MV-4-11 (cell line): ENCODE results near the gene DPEP2NB.
"Not testable (repeated sequence)": the region's sequence is repeated elsewhere in the genome, so short reads cannot be mapped to it uniquely, and the experiment has no call there.

Experiments
- DNase-seq: peaks from one replicate; lab custom pipeline; 2025; lab: John Stamatoyannopoulos, UW

Gene DPEP2NB

GRCh38 chr16:68013440-68013839, 2.3 kb downstream of the DPEP2NB start:
- peak; percentile 18 for DNase-seq

- DNase-seq, result not testable (repeated sequence)
Observed at GRCh38 chr16:68009872-68010271, 5.8 kb downstream of the DPEP2NB start.

- no peak for DNase-seq
Observed at GRCh38 chr16:68009157-68009735, 6.5 kb downstream of the DPEP2NB start.

DNA sequence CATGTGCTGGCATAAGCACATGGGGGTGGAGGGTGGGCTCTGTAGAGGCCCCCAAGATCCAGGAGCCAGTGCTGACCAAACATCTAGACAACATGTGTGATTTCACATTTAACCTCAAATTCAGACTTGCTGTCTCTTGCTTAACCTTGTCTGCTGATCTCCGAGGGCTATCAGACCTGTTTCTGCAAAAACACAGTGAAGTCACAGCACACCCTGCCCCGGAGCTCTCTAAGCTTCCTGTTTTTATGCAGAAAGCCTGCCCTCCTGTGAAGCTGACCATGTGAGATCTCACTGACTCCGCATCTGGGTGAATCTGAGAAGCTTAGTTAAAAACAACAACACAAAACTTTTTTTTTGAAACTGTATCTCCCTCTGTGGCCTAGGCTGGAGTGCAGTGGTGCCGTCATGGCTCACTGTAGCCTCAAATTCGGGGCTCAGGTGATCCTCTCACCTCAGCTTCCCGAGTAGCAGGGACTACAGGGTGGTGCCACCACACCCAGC, 9.9 kb downstream of the DPEP2NB start:
- DNase-seq, result peak; percentile 88

- DNase-seq, result no peak
Observed at GRCh38 chr16:68005211-68005610, 10.5 kb downstream of the DPEP2NB start.

DNA sequence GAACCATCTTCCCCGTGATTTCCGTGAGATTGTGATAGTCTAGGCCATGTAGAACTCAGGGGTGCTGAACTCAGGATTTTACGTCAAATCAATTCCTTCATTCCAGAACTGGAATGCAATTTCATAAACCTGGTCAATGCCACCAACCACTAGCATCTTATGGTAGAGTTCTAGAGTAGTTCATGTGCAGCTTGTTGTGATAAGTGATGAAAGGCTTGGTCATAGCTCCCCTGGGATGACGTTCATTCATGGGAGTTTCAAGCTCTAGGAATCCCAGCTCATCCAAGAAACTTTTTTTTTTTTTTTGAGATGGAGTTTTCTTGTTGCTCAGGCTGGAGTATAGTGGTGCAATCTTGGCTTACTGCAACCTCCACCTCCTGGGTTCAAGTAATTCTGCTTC, 12.7 kb downstream of the DPEP2NB start:
- DNase-seq, result no peak

- DNase-seq, result no peak
Observed at GRCh38 chr16:68000450-68000849, 15.3 kb downstream of the DPEP2NB start.

DNA sequence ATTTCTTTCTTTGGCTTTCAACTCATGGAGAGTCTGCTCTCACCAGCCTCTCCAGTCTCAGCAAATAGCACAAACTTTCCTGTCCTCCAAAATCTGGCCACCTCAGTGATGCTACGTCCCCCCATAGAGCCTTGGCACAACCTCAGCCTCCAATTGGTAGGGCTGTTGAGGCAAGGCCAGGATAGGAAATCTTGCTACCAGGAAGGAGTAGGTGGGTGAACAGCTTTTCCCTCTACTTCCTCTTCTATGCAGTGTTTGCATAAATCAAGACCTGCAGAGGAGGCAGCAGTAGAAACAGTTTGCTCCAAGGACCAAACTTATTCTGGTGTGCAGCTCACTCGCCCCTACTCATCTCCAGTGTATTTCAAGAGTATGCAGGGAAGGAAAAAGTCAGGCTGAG, 15.7 kb downstream of the DPEP2NB start:
- peak; percentile 28 for DNase-seq

- DNase-seq, result peak; percentile 92
Observed at GRCh38 chr16:67998779-67999688, 16.7 kb downstream of the DPEP2NB start, which contains the start of gene DPEP2. Gene DPEP2 (minus strand): TSS chr16:67999484. CDS start chr16:67993212, 6,272 bp downstream.

DNA sequence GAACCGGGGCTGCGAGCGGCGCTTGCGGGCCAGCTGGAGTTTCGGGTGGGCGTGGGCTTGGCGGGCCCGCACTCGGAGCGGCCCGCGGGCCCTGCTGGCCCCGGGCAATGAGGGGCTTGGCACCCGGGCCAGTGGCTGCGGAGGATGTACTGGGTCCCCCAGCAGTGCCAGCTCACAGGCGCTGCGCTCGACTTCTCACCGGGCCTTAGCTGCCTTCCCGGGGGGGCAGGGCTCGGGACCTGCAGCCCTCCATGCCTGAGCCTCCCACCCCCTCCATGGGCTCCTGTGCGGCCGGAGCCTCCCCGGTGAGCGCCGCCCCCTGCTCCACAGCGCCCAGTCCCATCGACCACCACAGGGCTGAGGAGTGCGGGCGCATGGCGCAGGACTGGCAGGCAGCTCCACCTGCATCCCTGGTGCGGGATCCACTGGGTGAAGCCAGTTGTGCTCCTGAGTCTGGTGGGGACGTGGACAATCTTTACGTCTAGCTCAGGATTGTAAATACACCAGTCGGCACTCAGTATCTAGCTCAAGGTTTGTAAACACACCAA, 17.4 kb downstream of the DPEP2NB start:
- DNase-seq, result not testable (repeated sequence)

DNA sequence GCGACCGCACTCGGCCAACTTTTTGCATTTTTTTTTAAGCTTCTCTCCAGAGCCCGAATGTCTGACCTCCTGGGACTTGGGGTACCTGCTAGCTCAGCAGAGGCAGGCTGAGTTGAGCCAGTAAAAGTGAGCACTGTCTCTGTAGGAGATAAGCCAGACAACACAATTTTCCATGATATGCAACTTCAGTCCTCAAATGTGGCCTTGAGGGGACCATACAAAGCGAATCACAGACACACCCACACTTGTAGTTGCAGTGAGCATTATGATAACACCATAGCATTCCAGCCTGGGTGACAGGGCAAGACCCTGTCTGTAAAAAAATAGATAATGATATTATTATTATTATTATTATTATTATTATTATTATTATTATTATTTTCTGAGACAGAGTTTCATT, 19.0 kb downstream of the DPEP2NB start:
- no peak for DNase-seq

GRCh38 chr16:67995423-67995822, 20.3 kb downstream of the DPEP2NB start:
- peak; percentile 87 for DNase-seq

GRCh38 chr16:67994040-67994408, 21.7 kb downstream of the DPEP2NB start:
- not testable (repeated sequence) for DNase-seq

DNA sequence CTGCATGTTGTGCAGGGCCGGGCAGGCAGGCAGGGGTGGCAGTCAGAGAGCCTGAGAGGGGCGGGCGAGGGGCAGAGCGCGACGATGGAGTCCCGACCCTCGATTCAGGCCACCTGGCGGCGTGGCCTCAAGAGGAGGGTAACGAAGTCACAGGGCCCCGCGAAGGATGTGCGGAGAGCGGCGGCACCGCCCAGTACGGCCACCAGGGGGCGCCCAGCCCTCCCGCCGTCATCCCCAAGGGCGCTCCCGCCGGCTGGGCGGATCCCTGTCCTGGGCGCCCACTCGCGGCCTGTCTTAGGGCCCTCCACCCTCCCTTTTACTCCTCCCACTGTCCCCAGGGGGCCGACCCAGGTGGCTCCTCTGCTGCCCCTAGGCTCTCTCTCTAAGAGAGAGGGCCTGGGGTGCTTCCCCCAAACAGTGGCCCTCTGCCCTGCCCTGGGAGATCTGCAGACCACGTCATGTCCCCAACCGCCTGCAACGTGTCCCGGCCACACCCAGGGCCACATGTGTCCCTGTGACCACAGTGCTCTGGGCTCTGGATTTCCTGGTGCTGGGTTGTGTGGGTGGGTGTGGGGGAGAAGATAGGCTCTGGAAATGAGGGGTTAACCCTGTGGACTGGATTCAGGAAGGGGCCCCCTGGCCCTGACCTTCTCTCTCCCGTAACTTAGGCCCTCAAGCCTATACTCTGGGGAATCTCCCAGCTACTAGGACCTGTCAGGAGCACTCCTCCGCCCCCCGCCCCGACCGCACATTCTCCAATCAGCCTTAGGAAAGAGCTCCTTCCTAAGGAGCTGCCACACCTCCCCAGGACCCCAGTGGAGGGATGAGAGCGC, 22.3 kb downstream of the DPEP2NB start:
- peak; percentile 81 for DNase-seq

- DNase-seq, result no peak
Observed at GRCh38 chr16:67992661-67993206, 23.0 kb downstream of the DPEP2NB start.

- DNase-seq, result no peak
Observed at GRCh38 chr16:67990018-67990386, 25.7 kb downstream of the DPEP2NB start.

DNA sequence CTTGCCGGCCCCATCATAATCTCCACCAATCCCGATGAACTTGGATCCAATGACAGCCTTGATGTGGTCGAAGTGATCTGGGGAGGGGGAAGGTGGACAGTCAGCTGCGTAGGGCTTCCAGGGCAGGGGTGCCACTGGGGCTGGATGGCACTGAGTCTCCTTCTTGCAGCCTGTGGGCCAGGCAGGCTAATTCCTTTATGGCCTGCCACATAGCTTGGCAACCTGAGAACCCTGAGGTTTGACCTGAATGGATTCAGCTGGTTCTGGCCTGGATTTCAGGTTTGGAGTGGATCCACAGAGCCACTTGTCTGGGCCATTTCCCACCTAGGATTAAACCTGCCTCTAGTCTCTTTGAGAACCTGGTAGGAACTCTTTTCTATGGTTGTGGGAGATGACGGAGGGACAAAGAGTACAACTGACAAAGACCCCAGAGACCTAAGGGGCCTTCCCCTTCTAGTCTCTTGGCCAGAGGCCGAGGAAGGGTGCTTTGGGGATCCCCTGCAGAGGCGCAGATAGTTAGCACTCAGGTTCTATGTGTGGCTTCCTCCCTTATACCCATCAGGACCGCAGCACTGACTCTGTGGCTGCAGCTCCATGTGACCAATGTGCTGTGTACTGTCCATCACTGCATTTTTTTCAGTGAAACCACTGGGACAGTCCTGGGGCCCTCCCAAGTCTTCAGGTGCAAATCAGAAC, 26.2 kb downstream of the DPEP2NB start:
- DNase-seq, result no peak

DNA sequence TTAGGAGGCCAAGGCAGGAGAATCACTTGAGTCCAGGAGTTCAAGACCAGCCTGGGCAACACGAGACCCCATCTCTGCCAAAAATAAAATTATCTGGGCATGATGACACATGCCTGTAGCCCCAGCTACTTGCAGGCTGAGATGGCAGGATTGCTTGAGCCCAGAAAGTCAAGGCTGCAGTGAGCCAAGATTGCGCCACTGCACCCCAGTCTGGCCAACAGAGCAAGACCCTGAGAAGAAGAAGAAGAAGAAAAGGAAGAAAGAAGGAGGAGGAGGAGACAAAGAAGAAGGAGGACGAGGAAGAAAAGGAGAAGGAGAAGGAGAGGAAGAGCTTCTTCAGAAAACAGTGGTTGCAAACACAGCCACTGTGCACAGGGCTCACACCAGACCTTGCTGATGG, 27.0 kb downstream of the DPEP2NB start:
- peak; percentile 16 for DNase-seq

GRCh38 chr16:67987460-67988160, 28.1 kb downstream of the DPEP2NB start:
- DNase-seq, result no peak

- DNase-seq, result no peak
Observed at GRCh38 chr16:67986949-67987348, 28.8 kb downstream of the DPEP2NB start.
